Mesothelial cell of epicardium (in vitro differentiated cells): ENCODE data around the gene WBP2. TPM values are rescaled to one million over a fixed set of nuclear protein-coding genes. Genes with fewer than 3 reads are reported as not detected.

Experiments
- DNase-seq, 2 experiments: peaks; one replicate each; pipeline ENCODE4 v3.0.0; 2021; ENCODE audit warnings: low spot score in 2 of 2; ENCODE audit not compliant: unreplicated experiment in 2 of 2
- H3K27ac Mint-ChIP-seq: 2 replicates; pipeline ENCODE4 v1.8.0; 2021; ENCODE audit warnings: mixed read lengths
- H3K27me3 Mint-ChIP-seq: 2 replicates; pipeline ENCODE4 v1.8.0; 2021; ENCODE audit warnings: low read depth, mixed read lengths
- H3K36me3 Mint-ChIP-seq: 2 replicates; pipeline ENCODE4 v1.8.0; 2021; ENCODE audit warnings: mixed read lengths
- H3K4me1 Mint-ChIP-seq: 2 replicates; pipeline ENCODE4 v1.8.0; 2021; ENCODE audit warnings: mixed read lengths
- H3K4me3 Mint-ChIP-seq: 2 replicates; pipeline ENCODE4 v1.8.0; 2021; ENCODE audit warnings: mild to moderate bottlenecking, moderate library complexity, mixed read lengths
- H3K9me3 Mint-ChIP-seq: 2 replicates; pipeline ENCODE4 v1.8.0; 2021; ENCODE audit warnings: mixed read lengths
- CTCF ChIP-seq: fragments of 200-600 bp; sonication (generic); IDR thresholded peaks from one replicate; pipeline ENCODE4 v1.5.0; 2021; ENCODE audit warnings: antibody characterized with exemption; ENCODE audit not compliant: unreplicated experiment
- total RNA-seq: library from RNA; stranded (reverse); gene quantifications from 3 replicates; pipeline ENCODE4 v1.2.1, GENCODE V29; 2021

The WBP2 gene
- total RNA-seq, 1 donor from 2014 or later = 42.3 TPM

- H3K4me1 Mint-ChIP-seq = peaks cover 19% of the 10 kb centered on the region
- DNase-seq = no peak
- H3K27ac Mint-ChIP-seq = no peak overlapping the region
- H3K27me3 Mint-ChIP-seq = no peaks in the 10 kb centered on the region
- no peaks in the 10 kb centered on the region for H3K9me3 Mint-ChIP-seq
- no peak for TF ChIP-seq CTCF
- H3K36me3 Mint-ChIP-seq = peaks cover 9% of the 10 kb centered on the region
- no peak overlapping the region for H3K4me3 Mint-ChIP-seq
Observed at GRCh38 chr17:75899353-75899752, 44.2 kb upstream of the WBP2 start.

GRCh38 chr17:75898791-75899190, 43.7 kb upstream of the WBP2 start:
- no peak overlapping the region for H3K4me3 Mint-ChIP-seq
- H3K9me3 Mint-ChIP-seq = no peaks in the 10 kb centered on the region
- no peak overlapping the region for H3K27ac Mint-ChIP-seq
- H3K36me3 Mint-ChIP-seq = peaks cover 9% of the 10 kb centered on the region
- H3K27me3 Mint-ChIP-seq = no peaks in the 10 kb centered on the region
- TF ChIP-seq CTCF = no peak
- H3K4me1 Mint-ChIP-seq = peaks cover 21% of the 10 kb centered on the region
- DNase-seq = no peak

GRCh38 chr17:75898065-75898464, 42.9 kb upstream of the WBP2 start:
- H3K4me3 Mint-ChIP-seq = peak overlapping the region; percentile 59
- H3K27me3 Mint-ChIP-seq = no peaks in the 10 kb centered on the region
- DNase-seq = no peak
- H3K4me1 Mint-ChIP-seq = peaks cover 21% of the 10 kb centered on the region
- no peaks in the 10 kb centered on the region for H3K9me3 Mint-ChIP-seq
- no peak overlapping the region for H3K27ac Mint-ChIP-seq
- peaks cover 9% of the 10 kb centered on the region for H3K36me3 Mint-ChIP-seq
- no peak for TF ChIP-seq CTCF

GRCh38 chr17:75897160-75898019, 42.3 kb upstream of the WBP2 start:
- H3K4me1 Mint-ChIP-seq = peaks cover 21% of the 10 kb centered on the region
- no peak for DNase-seq
- no peaks in the 10 kb centered on the region for H3K9me3 Mint-ChIP-seq
- TF ChIP-seq CTCF = no peak
- no peaks in the 10 kb centered on the region for H3K27me3 Mint-ChIP-seq
- H3K36me3 Mint-ChIP-seq = peaks cover 9% of the 10 kb centered on the region
- peak overlapping the region; percentile 82 for H3K27ac Mint-ChIP-seq
- H3K4me3 Mint-ChIP-seq = peak overlapping the region; percentile 59

- no peak for TF ChIP-seq CTCF
- H3K27me3 Mint-ChIP-seq = no peaks in the 10 kb centered on the region
- peak within 1 kb of the TSS; percentile 82 for H3K27ac Mint-ChIP-seq
- H3K4me1 Mint-ChIP-seq = peaks cover 21% of the 10 kb centered on the region
- DNase-seq = peak in 1 of 2 experiments; percentile 77
- H3K4me3 Mint-ChIP-seq = peak within 1 kb of the TSS; percentile 71
- peaks cover 10% of the 10 kb centered on the region for H3K36me3 Mint-ChIP-seq
- H3K9me3 Mint-ChIP-seq = no peaks in the 10 kb centered on the region
Observed at GRCh38 chr17:75896415-75897159, 41.5 kb upstream of the WBP2 start, which contains the start of gene TRIM65. Gene TRIM65, minus strand, starts transcription at chr17:75896951. Its CDS starts 14 bp downstream, at chr17:75896937.
